OCI-LY7 (cell line): ENCODE data around the gene MAPKAPK3. TPM values are rescaled to one million over a fixed set of nuclear protein-coding genes. Genes with fewer than 3 reads are reported as not detected.

Experiments used
- BruUV-seq: library from RNA; stranded (reverse); fragments of 400-500 nt; replicated peaks from 2 replicates; lab custom pipeline; 2021; lab: Mats Ljungman, UMichigan
- CTCF ChIA-PET: fragments of 300-600 bp; sonication (Branson Sonifier 250); formaldehyde crosslinking; loops from one replicate; lab custom pipeline; 2022; ENCODE audit warnings: antibody characterized with exemption; ENCODE audit not compliant: unreplicated experiment; lab: Charles Lee
- POLR2A ChIA-PET: fragments of 300-600 bp; sonication (Branson Sonifier 250); formaldehyde crosslinking; loops from one replicate; lab custom pipeline; 2022; ENCODE audit warnings: antibody characterized with exemption; lab: Charles Lee
- DNase-seq: peaks from one replicate; pipeline ENCODE4 v3.0.0-alpha.2; 2015; ENCODE audit warnings: low spot score
- H2AFZ ChIP-seq: fragments of 200-600 bp; sonication (generic), shearing (Covaris generic); 2 replicates; pipeline ENCODE4 v1.6.1; 2014; ENCODE audit warnings: mild to moderate bottlenecking, antibody characterized with exemption, low read length, moderate library complexity
- H3K27ac ChIP-seq: fragments of 200-600 bp; sonication (generic); 2 replicates; pipeline ENCODE4 v1.5.1; 2014; ENCODE audit warnings: mixed run types, low read depth, mild to moderate bottlenecking, moderate library complexity, low read length, inconsistent platforms; ENCODE audit not compliant: poor library complexity, severe bottlenecking
- H3K36me3 ChIP-seq: fragments of 200-600 bp; sonication (generic); 2 replicates; pipeline ENCODE4 v1.6.1; 2014; ENCODE audit warnings: mild to moderate bottlenecking, antibody characterized with exemption, low read length, moderate library complexity, mixed read lengths; ENCODE audit not compliant: insufficient read depth
- H3K4me1 ChIP-seq: fragments of 200-600 bp; sonication (generic); 2 replicates; pipeline ENCODE4 v1.5.1; 2014; ENCODE audit warnings: mild to moderate bottlenecking, low read length; ENCODE audit not compliant: insufficient read depth, poor library complexity, severe bottlenecking
- H3K4me2 ChIP-seq: fragments of 200-600 bp; sonication (generic); 2 replicates; pipeline ENCODE4 v1.6.1; 2014; ENCODE audit warnings: mild to moderate bottlenecking, low read length
- H3K4me3 ChIP-seq: fragments of 200-600 bp; sonication (generic); 2 replicates; pipeline ENCODE4 v1.5.1; 2014; ENCODE audit warnings: mild to moderate bottlenecking, low read depth, low read length; ENCODE audit not compliant: poor library complexity, severe bottlenecking
- H3K79me2 ChIP-seq: fragments of 200-600 bp; sonication (generic); 2 replicates; pipeline ENCODE4 v1.6.1; 2016; ENCODE audit warnings: low read depth, mild to moderate bottlenecking, low read length, moderate library complexity, mixed read lengths; ENCODE audit not compliant: insufficient read depth
- H3K9me2 ChIP-seq: fragments of 200-600 bp; sonication (generic); 2 replicates; pipeline ENCODE4 v1.6.1; 2016; ENCODE audit warnings: mild to moderate bottlenecking, low read length, mixed read lengths; ENCODE audit not compliant: insufficient read depth
- H3K9me3 ChIP-seq: fragments of 200-600 bp; sonication (generic); 2 replicates; pipeline ENCODE4 v1.6.1; 2014; ENCODE audit warnings: mild to moderate bottlenecking, mixed run types, low read length, mixed read lengths
- H4K20me1 ChIP-seq: fragments of 200-600 bp; sonication (generic); 2 replicates; pipeline ENCODE4 v1.6.1; 2014; ENCODE audit warnings: mild to moderate bottlenecking, antibody characterized with exemption, low read length, moderate library complexity, mixed read lengths; ENCODE audit not compliant: insufficient read depth
- CTCF ChIP-seq: fragments of 200-600 bp; sonication (generic); conservative IDR thresholded peaks from 2 replicates; pipeline ENCODE4 v1.5.1; 2014; ENCODE audit warnings: mild to moderate bottlenecking, antibody characterized with exemption, low read length, moderate library complexity, mixed read lengths
- EZH2phosphoT487 ChIP-seq: fragments of 200-600 bp; sonication (generic); IDR thresholded peaks from 2 replicates; pipeline ENCODE4 v1.6.1; 2018; ENCODE audit warnings: low read depth, borderline replicate concordance, mild to moderate bottlenecking, mixed run types, antibody characterized with exemption, low read length, moderate library complexity, mixed read lengths
- intact Hi-C: fragments of 100-400 bp; cut with micrococcal nuclease; formaldehyde crosslinking; loops from one replicate; pipeline ENCODE4 v1.10.0; 2022; ENCODE audit not compliant: unreplicated experiment
- total RNA-seq, 2 experiments: library from RNA; depleted of rRNA in 1 of 2; stranded (reverse); fragments of >200 nt in 1 of 2; shearing (Covaris generic) in 1 of 2; gene quantifications; 2 replicates each; pipeline ENCODE4 v1.2.3, GENCODE V29; 2014 to 2022

The MAPKAPK3 gene
- total RNA-seq, 2 experiments from 2014 or later, result 17.5 to 25.2 TPM

GRCh38 chr3:50616003-50616769 lies 765 bp upstream of the MAPKAPK3 start:
- Histone ChIP-seq H3K4me1 (peaks cover 18% of the 10 kb centered on the region), H3K36me3 (no peaks in the 10 kb centered on the region), H2AFZ (peak overlapping the region; percentile 94), H3K4me2 (peak overlapping the region; percentile 98), H4K20me1 (no peaks in the 10 kb centered on the region), H3K4me3 (peak overlapping the region; percentile 68), H3K9me3 (no peaks in the 10 kb centered on the region), H3K79me2 (no peaks in the 10 kb centered on the region), H3K9me2 (no peaks in the 10 kb centered on the region), H3K27ac (peak overlapping the region; percentile 54)
- intact Hi-C loops, result loop anchor here (1.0 to 10.0 kb wide), 5 partner anchors 36 to 923 kb away; partner anchors contain the start of genes HEMK1, RAD54L2 and RBM15B
- no TSS peak for BruUV-seq
- DNase-seq, result peak; percentile 88
- ChIA-PET POLR2A (interaction anchor here (0.9 to 1.8 kb wide), 4 partner anchors 16 to 773 kb away, joined by 4 to 7 read pairs (median 6); partner anchors contain the start of gene HEMK1), CTCF (interaction anchor here (0.6 to 4.0 kb wide), 6 partner anchors 35 to 876 kb away, joined by 3 to 21 read pairs (median 4); partner anchors contain the start of gene HEMK1)
- TF ChIP-seq EZH2phosphoT487 (no peak), CTCF (peak; percentile 99)

GRCh38 chr3:50616770-50617095 lies 218 bp upstream of the MAPKAPK3 start:
- no peaks in the 10 kb centered on the region for H3K9me2 ChIP-seq
- peak overlapping the region; percentile 98 for H3K4me2 ChIP-seq
- peaks cover 18% of the 10 kb centered on the region for H3K4me1 ChIP-seq
- no peaks in the 10 kb centered on the region for H3K79me2 ChIP-seq
- no peaks in the 10 kb centered on the region for H3K36me3 ChIP-seq
- no peaks in the 10 kb centered on the region for H3K9me3 ChIP-seq
- ChIA-PET CTCF (interaction anchor here (0.6 to 4.0 kb wide), 3 partner anchors 35 to 50 kb away, joined by 3 to 21 read pairs (median 3); no protein-coding TSS in a partner anchor), POLR2A (interaction anchor here (0.6 to 1.8 kb wide), 5 partner anchors 16 to 773 kb away, joined by 3 to 7 read pairs (median 6); partner anchors contain the start of gene HEMK1)
- TF ChIP-seq EZH2phosphoT487 (no peak), CTCF (no peak)
- peak; percentile 94 for DNase-seq
- peak overlapping the region; percentile 54 for H3K27ac ChIP-seq
- no peaks in the 10 kb centered on the region for H4K20me1 ChIP-seq
- intact Hi-C loops, result loop anchor here (1.0 to 10.0 kb wide), 5 partner anchors 36 to 922 kb away; partner anchors contain the start of genes HEMK1, RAD54L2 and RBM15B
- H2AFZ ChIP-seq, result peak overlapping the region; percentile 94
- BruUV-seq, result no TSS peak
- peak overlapping the region; percentile 68 for H3K4me3 ChIP-seq
